GM12874 (cell line): ENCODE data around the gene LY6G6C.

Experiments
- TF ChIP-seq, protein P1 (sequence below): IDR thresholded peaks from 2 replicates; pipeline ENCODE4 v1.5.1; 2011; ENCODE audit warnings: low read depth, mild to moderate bottlenecking, control low read depth, low read length, moderate library complexity; ENCODE audit not compliant: insufficient read depth

LY6G6C gene

DNA sequence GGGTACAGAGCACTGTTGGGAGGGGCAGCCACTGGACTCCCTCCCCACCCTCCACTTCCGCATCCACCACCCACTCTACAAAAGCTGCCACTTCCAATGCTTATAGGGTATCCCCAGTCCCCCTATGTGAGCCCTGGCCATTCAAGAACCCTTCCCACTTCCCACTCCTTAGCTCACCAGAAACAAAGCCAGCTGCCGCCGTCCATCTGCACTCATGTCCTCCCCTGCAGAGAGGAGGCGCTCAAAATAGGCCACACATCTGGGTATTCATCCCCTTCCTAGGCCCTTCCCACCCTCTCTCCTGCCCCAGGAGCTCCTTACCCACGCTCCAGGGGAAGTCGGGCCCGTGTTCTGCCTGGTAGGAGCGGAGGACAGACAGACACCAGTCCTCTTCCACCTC lies 34.2 kb downstream of the LY6G6C start:
- TF ChIP-seq, protein P1, sequence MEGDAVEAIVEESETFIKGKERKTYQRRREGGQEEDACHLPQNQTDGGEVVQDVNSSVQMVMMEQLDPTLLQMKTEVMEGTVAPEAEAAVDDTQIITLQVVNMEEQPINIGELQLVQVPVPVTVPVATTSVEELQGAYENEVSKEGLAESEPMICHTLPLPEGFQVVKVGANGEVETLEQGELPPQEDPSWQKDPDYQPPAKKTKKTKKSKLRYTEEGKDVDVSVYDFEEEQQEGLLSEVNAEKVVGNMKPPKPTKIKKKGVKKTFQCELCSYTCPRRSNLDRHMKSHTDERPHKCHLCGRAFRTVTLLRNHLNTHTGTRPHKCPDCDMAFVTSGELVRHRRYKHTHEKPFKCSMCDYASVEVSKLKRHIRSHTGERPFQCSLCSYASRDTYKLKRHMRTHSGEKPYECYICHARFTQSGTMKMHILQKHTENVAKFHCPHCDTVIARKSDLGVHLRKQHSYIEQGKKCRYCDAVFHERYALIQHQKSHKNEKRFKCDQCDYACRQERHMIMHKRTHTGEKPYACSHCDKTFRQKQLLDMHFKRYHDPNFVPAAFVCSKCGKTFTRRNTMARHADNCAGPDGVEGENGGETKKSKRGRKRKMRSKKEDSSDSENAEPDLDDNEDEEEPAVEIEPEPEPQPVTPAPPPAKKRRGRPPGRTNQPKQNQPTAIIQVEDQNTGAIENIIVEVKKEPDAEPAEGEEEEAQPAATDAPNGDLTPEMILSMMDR = no peak

DNA sequence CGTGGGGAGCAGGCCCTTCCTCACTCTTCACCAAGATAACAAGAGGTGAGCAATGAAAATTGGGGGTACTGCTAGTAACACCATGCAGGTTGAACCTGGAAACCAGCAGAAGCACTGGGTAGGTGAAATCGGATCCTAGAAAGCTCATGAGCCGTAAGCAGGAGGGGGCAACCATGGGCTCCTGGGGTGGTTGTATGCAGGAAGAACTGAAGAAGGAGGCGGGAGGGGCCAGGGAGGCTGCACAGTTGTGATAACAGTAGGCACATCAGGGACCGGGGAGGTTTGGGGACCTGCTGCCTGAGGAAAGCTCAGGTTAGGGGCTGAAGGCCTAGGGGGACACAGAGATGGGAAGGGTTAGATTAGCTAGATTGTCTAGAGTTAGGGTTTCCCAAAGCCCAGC lies 35.1 kb downstream of the LY6G6C start:
- TF ChIP-seq, protein P1 = no peak

DNA sequence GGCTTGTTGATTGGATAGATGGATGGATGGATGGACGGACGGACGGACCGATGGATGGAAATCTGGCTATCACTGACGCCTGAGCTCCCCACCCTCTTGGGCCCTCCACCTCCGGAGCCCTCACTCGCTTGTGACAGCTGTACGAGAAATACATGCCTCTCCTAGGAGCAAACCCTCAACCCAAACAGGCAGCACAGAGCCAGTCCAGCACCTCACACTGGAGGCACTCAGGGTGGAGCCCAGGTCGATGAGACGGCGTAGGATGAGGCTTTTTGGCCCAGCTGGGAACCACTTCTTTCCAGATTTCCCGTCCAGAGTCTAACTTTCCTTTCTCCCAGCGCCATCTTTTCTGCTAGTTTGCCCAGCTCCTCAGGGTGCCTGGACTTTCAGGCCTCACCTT lies 38.0 kb downstream of the LY6G6C start:
- TF ChIP-seq, protein P1 = no peak

DNA sequence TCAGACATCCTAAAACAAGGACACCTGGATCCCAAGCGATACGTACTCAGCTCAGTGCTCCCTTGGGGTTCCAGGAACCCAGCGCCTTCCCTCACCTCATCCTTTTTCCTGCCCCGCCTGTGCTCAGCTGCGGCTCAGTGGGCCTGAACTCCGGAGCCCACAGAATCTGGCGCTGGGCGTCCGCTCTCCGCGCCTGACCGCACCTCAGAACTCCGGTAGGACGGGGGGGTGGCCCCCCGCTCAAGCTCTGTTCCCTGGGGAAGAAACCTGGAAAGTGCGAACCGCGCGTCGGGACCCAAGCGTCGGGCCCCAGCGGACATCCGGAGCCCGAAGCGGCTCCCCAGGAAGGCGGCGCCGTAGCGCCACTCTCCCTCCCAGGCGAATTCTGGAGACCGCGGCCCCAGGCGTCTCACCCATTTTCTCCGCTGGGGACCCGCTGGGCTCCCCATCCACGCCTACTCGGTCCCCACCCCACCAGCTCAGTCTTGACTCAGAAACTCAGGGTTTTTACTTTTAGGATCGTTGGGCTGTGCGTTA lies 40.3 kb downstream of the LY6G6C start:
- TF ChIP-seq, protein P1 = 0 out of 2 replicates have a peak, but pooled peaks have one; percentile 31

DNA sequence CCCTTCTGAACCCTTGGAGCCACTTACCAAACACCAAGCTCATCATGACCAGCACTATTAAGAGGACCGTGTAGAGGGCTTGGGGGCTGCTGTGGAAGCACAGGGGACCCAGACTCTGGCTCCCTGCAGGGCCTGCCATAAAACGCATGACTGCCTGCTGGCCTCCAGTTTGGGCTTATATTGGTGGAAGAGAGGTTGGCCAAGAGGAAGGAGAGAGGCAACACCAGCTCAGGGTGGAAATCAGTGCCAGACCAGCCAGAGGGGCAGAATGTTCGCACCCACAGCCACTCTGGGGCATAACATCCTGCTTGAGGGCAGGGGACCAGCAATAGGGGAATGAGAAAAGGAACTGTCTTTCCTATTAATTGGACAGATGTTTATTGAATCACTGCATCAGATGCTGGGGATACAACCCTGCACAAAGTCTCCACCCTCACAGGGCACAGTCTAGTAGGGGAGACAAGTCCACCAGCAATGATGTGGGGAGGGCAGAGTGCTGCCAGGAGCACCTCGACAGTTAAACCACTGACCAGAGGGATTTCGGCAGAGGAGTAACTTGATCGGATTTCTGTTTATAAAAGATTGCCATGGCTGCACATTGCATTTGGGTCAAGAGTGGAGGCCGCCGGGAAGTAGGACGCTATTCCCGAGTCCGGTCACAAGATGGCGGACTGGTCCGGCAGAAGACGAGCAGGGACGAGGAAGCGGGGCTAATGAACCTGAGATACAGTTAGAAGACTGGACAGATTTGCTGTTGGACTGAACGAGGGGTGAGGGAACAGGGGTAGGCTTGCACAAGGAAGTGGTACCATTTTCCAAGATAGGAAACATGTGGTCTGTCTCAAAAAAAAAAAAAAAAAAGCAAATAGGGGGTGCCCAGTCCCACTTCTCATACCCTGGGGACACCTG lies 41.1 kb downstream of the LY6G6C start, which contains the start of gene LY6G5C:
Gene LY6G5C (minus strand): TSS at position 842 of the 909 bp plus-strand sequence. CDS start 694 bp downstream, at position 148.
- TF ChIP-seq, protein P1 = peak; percentile 76

DNA sequence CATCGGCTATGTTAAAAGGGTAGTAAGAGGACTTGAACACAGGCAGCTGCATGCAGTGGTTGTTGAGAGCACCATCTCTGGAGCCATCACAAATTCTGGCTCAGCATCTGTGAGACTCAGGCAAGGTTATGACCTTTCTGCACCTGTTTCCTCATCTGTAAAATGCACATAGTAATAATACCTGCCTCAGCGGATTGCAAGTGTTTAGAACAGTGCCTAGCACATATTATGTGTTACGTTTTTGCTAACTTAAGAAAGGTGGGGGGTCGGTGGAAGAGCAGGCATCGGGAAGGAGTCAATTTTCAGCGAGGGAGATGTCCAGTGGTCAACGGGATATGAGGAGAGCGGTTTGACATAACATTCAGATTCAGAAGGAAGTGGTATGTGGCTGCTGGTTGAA lies 43.6 kb downstream of the LY6G6C start:
- TF ChIP-seq, protein P1 = no peak

DNA sequence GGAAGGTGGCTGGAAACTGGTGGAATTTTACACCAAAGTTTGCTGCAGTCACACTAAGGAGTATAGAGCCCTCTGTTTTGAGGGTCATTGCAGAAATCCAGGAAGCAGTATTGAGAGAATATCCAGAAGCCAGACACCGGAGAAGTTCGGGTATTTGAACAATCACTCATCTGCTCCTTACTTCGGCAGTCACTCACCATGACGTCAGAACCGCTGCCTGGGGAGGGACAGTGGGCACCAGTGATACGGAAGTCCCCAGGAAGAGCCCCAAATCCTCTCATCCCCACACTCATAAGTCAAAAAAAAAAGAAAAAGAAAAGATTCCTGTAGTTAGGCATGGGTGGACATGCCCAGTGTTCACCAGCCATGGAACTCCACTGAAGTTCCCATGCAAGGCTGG lies 44.6 kb downstream of the LY6G6C start:
- TF ChIP-seq, protein P1 = no peak
